Activated CD8-positive, alpha-beta memory T cell treated with anti-CD3 and anti-CD28 coated beads for 36 hours (primary cell): ENCODE measurements around the gene MRPL54. TPM values are rescaled to one million over a fixed set of nuclear protein-coding genes. Genes with fewer than 3 reads are reported as not detected.

Source experiments
- CTCF ChIA-PET: fragments of 350-600 bp; sonication (Branson Sonifier 250); formaldehyde crosslinking; loops from one replicate; lab custom pipeline; 2021; ENCODE audit warnings: antibody characterized with exemption; lab: Charles Lee
- POLR2A ChIA-PET: fragments of 350-600 bp; sonication (Branson Sonifier 250); formaldehyde crosslinking; loops from one replicate; lab custom pipeline; 2021; ENCODE audit warnings: antibody characterized with exemption; lab: Charles Lee
- total RNA-seq, 2 experiments: library from RNA; stranded (reverse); gene quantifications; one replicate each; pipeline ENCODE4 v1.2.3, GENCODE V29; 2021

The MRPL54 gene
- total RNA-seq, 2 experiments from 2014 or later = 83.1 to 88.8 TPM

DNA sequence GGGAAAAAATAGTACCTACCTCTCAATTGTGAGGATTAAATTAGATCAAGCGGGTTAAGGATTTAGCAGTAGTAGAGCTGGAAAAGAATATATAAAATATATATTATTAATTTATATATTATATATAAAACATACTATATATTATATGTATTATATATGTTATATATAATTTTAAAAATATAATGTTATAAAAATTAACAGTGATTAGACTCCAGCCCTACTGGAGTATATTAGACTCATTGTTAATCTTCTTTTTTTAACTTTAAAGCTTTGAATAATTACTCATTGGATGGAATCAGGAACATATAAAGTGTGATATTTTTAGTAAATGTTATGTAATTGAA is 380 bp upstream of the MRPL54 start:
- ChIA-PET CTCF (interaction anchor here (0.6 to 4.5 kb wide), 9 partner anchors 19 to 377 kb away, joined by 3 to 29 read pairs (median 4); partner anchors contain the start of genes DAPK3 and MATK), POLR2A (interaction anchor here (0.6 to 2.7 kb wide), 8 partner anchors 14 to 652 kb away, joined by 3 to 10 read pairs (median 4); partner anchors contain the start of gene EEF2)

DNA sequence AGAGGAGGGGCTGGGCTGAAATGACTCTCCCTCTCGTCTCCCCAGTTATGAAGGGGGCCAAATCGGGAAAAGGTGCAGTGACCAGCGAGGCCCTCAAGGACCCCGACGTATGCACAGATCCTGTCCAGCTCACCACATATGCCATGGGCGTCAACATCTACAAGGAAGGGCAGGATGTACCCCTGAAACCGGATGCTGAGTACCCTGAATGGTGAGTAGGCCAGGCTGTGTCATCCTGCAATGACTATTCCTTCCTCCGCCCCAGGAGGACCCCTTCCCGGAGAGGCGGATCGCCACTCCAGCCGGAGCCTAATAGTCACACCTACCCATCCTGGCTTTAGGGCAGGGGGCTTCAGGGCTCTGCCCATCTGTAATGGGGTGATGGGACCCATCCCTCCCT is 2.6 kb downstream of the MRPL54 start:
- CTCF ChIA-PET = no interaction called here
- POLR2A ChIA-PET = no interaction called here

GRCh38 chr19:3765757-3766156 is 3.3 kb downstream of the MRPL54 start:
- CTCF ChIA-PET = interaction anchor here (1.0 kb wide), 1 partner anchor 57 kb away, joined by 3 read pairs; no protein-coding TSS in a partner anchor
- POLR2A ChIA-PET = interaction anchor here (0.6 kb wide), 1 partner anchor 572 kb away, joined by 4 read pairs; no protein-coding TSS in a partner anchor

- POLR2A ChIA-PET = no interaction called here
- CTCF ChIA-PET = interaction anchor here (1.0 kb wide), 1 partner anchor 56 kb away, joined by 3 read pairs; no protein-coding TSS in a partner anchor
Measured at GRCh38 chr19:3766520-3766919, 4.0 kb downstream of the MRPL54 start.

DNA sequence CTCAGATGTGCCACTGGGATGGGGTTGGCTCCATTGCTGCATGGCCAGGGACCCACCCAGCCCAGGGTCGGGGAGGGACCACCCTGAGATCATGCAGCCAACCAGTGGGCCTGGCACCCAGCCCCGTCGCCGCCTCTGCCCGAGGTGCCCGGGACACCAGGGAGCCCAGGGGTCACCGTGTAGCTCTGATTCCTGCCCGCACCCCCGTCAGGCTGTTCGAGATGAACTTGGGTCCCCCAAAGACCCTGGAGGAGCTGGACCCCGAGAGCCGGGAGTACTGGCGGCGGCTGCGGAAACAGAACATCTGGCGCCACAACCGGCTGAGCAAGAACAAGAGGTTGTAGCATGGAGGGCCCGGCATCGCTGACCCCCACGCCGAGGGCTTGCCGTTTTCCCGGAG is 4.6 kb downstream of the MRPL54 start:
- ChIA-PET POLR2A (no interaction called here), CTCF (interaction anchor here (1.0 kb wide), 1 partner anchor 55 kb away, joined by 3 read pairs; no protein-coding TSS in a partner anchor)

- POLR2A ChIA-PET = no interaction called here
- CTCF ChIA-PET = no interaction called here
Measured at GRCh38 chr19:3768015-3768747, 5.7 kb downstream of the MRPL54 start.

DNA sequence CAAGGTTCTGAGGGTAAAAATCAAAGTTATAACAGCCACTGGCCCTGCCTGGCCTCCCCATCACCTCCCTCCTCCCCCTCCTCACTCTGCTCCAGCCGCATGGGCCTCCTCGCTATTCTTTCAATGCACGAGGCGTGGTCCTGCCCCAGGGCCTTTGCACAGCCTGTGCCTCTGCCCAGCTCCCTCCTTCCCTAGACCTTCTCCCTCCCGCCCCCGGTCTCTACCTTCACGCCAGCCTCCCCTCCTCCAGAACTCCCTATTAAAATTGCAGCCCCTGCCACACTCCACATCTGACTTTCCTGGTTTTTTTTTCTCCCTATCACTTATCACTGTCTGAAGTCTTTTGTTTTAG is 6.2 kb downstream of the MRPL54 start:
- CTCF ChIA-PET = no interaction called here
- POLR2A ChIA-PET = no interaction called here

GRCh38 chr19:3769494-3769893 is 7.0 kb downstream of the MRPL54 start:
- ChIA-PET CTCF (no interaction called here), POLR2A (no interaction called here)

DNA sequence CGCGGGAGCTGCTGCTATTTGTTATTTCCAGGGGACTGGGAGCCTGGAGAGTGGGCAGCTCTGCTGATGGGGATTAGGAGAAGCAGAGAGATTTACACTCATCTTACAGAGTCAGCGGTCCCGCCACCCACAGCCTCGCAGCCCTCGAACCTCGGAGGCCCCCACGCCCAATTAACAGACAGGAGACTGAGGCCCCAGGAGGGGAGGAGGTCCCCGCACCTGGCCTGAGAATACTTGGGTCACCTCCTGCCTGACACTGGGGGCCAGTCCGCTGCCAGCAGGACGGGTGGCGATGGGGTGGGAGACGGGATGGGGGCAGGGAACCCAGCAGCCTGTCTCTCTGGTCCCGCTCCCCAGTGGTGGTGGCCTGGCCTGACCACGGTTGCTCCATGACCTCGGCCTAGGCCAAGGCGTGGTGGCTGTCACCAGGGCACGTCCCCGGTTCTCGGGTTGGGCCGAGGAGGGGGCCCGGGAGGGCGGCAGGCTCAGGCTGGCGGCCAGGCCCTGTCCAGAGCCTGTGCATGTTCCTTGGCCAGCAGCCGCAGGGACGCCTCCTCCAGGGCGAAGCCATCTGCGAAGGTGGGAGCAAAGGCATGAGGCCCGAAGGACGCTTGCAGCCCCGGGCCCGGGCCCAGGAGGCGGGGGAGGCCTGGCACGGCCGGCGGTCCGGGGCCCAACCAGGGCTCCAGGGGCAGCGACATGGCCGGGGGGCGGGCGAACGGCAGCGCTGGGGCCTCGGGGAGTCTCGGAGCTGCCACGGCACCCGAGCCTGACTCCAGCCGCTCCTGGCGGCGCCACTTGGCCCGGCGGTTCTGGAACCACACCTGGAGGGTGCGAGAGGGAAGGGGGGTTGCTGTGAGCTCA is 7.9 kb downstream of the MRPL54 start:
- POLR2A ChIA-PET = interaction anchor here (0.6 kb wide), 1 partner anchor 215 kb away, joined by 3 read pairs; no protein-coding TSS in a partner anchor
- CTCF ChIA-PET = no interaction called here

GRCh38 chr19:3771000-3771905 is 8.8 kb downstream of the MRPL54 start:
- CTCF ChIA-PET = no interaction called here
- POLR2A ChIA-PET = interaction anchor here (0.6 kb wide), 1 partner anchor 214 kb away, joined by 3 read pairs; no protein-coding TSS in a partner anchor

DNA sequence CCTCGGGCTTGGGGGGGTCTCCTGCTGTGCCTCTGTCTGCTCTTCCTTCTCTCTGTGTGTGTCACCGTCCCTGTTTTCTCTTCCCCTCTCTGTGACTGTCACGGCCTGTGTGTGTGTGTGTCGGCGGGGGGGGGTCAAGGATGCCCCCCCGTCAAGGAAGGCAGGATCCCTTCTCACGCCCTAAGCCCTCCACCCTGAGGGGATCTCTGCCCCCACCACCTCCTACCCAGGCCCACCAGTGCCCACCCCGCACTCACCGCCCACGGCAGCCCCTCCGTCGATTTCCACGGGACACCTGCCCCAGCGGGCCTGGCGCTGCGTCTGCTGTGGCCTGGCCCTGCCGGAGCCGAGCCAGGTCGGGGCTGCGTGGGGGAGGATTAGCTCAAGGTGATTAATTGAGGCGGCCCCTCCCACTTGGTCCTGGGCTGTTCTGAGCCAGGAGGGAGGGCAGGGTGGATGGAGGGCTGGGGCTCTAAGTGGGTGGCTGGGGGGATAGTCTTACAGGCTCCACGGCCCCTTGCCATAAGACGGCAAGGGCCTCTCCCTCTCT is 9.5 kb downstream of the MRPL54 start, which contains the start of gene RAX2:
TSS of gene RAX2 (minus strand) at position 323 of the 550 bp plus-strand sequence. CDS start 486 bp downstream, outside the sequence.
- CTCF ChIA-PET = no interaction called here
- POLR2A ChIA-PET = no interaction called here

DNA sequence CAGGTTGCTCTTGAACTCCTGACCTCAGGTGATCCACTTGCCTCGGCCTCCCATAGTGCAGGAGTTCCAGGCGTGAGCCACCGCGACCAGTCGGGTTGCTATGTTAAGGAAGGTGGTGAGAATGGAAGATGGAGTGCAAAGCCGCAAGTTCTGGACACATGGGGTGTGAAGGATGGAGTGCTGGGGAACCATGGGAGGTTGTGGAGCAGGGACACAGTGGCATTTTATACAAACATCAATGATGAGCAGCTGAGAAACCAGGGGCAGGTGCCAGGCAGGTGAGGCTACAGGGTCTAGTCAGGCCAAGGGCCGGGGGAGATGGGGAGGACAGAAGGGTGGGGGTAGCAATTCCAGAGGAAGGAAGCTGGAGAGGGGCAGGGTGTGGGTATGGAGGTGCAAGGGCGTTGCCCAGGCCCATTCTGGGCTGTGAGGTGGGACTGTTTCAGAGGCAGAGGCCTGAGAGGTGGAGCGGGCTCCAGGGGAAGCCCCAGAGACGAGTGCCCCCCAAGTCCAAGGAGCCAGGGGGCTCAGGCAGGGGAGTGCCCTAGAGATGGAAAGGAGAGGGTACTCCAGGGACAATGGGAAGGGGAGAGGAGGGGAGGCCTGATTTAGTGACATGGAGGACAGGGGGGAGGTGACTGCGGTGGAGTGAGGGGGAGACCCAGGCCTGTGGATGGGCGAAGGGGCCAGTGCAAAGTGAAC is 11.5 kb downstream of the MRPL54 start:
- ChIA-PET POLR2A (no interaction called here), CTCF (interaction anchor here (1.0 kb wide), 1 partner anchor 11 kb away, joined by 3 read pairs; the partner anchor contains the start of gene MRPL54)

DNA sequence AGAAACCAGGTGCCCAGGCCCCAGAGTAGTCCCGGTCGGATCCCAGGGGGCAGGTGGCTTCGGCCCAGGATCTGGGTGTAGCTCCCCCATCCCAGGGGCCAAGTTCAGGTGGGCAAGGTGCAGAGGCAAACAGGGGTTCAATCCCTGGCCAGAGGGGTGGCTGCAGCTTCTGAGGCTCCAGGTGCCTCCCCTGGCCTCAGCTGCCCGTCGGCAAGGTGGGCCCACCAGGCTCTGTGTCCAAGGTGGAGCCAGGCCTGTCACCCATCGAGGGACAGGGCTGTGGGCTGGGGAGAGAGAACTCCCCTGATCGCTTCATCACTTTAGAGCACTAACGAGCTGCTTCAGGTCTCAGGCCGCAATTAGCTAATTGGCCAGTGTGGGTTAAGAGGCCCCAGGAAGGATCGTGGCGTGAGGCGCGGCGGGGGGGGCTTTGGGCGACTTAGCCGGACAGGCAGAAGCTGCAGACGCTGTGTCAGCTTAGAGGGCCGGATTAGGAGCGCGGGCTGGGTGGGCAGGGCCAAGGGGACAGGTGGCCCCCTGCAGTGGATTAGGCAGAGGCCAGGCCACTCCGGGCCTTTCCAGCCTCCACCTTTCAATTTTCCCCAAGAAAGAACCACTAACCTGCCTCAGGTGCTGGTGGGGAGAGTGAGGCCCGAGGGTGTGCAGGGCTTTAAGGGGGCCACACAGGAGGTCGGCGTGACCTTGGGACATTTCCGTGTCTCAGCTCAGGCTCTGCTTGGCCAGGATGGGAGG is 12.3 kb downstream of the MRPL54 start:
- CTCF ChIA-PET = no interaction called here
- POLR2A ChIA-PET = no interaction called here

GRCh38 chr19:3775374-3775711 is 12.9 kb downstream of the MRPL54 start:
- CTCF ChIA-PET = no interaction called here
- POLR2A ChIA-PET = no interaction called here

GRCh38 chr19:3775831-3776230 is 13.3 kb downstream of the MRPL54 start:
- ChIA-PET CTCF (no interaction called here), POLR2A (interaction anchor here (0.7 kb wide), 1 partner anchor 14 kb away, joined by 4 read pairs; the partner anchor contains the start of gene MRPL54)

DNA sequence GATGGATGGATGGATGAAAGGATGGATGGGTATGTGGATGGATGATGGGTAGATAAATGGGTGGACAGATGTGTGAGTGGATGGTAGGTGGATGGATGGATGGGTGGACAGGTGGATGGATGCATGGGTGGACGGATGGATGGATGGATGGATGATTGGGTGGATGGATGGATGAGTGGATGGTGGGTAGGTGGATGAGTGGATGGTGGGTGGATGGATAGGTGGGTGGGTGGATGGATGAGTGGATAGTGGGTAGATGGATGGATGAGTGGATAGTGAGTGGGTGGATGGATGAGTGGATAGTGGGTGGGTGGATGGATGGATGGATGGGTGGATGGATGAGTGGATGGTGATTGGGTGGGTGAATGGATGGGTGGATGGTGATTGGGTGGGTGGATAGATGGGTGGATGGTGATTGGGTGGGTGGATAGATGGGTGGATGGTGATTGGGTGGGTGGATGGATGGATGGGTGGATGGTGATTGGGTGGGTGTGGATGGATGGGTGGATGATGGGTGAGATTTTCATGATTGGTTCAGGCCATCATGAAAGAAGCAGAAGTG is 14.1 kb downstream of the MRPL54 start:
- CTCF ChIA-PET = no interaction called here
- POLR2A ChIA-PET = interaction anchor here (0.7 kb wide), 1 partner anchor 14 kb away, joined by 4 read pairs; the partner anchor contains the start of gene MRPL54
